ENCODE measurements around the gene CDIPT.

DNA sequence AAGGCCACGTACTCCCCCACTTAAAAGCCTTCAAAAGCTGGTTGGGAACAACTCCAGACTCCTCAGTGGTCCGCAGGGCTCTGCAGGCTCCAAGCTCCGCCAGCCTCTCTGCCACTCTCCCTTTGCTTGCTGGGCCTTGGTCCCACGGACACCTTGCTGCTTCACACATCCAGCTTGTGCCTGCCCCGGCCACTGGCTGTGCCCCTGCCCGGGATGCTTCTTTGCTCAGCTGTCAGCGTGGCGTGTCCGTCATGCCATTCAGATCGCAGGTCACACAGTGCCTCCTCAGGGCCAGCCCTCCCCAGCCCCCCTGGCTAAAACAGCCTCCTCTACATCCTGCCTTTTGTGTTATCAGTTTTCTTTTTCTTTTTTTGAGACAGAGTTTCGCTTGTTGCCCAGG, 49.1 kb upstream of the CDIPT start:
- TF ChIP-seq ZFY (CRISPR knock-in tag; IDR thresholded peaks at IDR 0.05) (no peak), RFXANK (CRISPR knock-in tag; IDR thresholded peaks at IDR 0.05) (no peak), PCBP2 (optimal IDR thresholded peaks at IDR 0.05; ENCODE audit: low read depth, low read length, poor library complexity, severe bottlenecking) (no peak), POLR2AphosphoS5 (IDR thresholded peaks at IDR 0.05; ENCODE audit: low read depth, low read length) (no peak), ZNF180 (CRISPR knock-in tag; IDR thresholded peaks at IDR 0.05; ENCODE audit: borderline replicate concordance, low read depth) (no peak), EZH2 (conservative IDR thresholded peaks at IDR 0.05; ENCODE audit: low read depth, low read length) (no peak), MYC (CRISPR knock-in tag; IDR thresholded peaks at IDR 0.05; ENCODE audit: borderline replicate concordance) (no peak), NFE2 (CRISPR knock-in tag; IDR thresholded peaks at IDR 0.05) (no peak), ZBTB33 (CRISPR knock-in tag; IDR thresholded peaks at IDR 0.05) (no peak), SMC3 (IDR thresholded peaks at IDR 0.05; ENCODE audit: low read length) (no peak), ZFP62 (CRISPR knock-in tag; IDR thresholded peaks at IDR 0.05) (no peak)
- TF ChIP-seq, protein P1, sequence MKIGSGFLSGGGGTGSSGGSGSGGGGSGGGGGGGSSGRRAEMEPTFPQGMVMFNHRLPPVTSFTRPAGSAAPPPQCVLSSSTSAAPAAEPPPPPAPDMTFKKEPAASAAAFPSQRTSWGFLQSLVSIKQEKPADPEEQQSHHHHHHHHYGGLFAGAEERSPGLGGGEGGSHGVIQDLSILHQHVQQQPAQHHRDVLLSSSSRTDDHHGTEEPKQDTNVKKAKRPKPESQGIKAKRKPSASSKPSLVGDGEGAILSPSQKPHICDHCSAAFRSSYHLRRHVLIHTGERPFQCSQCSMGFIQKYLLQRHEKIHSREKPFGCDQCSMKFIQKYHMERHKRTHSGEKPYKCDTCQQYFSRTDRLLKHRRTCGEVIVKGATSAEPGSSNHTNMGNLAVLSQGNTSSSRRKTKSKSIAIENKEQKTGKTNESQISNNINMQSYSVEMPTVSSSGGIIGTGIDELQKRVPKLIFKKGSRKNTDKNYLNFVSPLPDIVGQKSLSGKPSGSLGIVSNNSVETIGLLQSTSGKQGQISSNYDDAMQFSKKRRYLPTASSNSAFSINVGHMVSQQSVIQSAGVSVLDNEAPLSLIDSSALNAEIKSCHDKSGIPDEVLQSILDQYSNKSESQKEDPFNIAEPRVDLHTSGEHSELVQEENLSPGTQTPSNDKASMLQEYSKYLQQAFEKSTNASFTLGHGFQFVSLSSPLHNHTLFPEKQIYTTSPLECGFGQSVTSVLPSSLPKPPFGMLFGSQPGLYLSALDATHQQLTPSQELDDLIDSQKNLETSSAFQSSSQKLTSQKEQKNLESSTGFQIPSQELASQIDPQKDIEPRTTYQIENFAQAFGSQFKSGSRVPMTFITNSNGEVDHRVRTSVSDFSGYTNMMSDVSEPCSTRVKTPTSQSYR (CRISPR knock-in tag; IDR thresholded peaks at IDR 0.05; ENCODE audit: borderline replicate concordance): no peak
- TF ChIP-seq, protein P2, sequence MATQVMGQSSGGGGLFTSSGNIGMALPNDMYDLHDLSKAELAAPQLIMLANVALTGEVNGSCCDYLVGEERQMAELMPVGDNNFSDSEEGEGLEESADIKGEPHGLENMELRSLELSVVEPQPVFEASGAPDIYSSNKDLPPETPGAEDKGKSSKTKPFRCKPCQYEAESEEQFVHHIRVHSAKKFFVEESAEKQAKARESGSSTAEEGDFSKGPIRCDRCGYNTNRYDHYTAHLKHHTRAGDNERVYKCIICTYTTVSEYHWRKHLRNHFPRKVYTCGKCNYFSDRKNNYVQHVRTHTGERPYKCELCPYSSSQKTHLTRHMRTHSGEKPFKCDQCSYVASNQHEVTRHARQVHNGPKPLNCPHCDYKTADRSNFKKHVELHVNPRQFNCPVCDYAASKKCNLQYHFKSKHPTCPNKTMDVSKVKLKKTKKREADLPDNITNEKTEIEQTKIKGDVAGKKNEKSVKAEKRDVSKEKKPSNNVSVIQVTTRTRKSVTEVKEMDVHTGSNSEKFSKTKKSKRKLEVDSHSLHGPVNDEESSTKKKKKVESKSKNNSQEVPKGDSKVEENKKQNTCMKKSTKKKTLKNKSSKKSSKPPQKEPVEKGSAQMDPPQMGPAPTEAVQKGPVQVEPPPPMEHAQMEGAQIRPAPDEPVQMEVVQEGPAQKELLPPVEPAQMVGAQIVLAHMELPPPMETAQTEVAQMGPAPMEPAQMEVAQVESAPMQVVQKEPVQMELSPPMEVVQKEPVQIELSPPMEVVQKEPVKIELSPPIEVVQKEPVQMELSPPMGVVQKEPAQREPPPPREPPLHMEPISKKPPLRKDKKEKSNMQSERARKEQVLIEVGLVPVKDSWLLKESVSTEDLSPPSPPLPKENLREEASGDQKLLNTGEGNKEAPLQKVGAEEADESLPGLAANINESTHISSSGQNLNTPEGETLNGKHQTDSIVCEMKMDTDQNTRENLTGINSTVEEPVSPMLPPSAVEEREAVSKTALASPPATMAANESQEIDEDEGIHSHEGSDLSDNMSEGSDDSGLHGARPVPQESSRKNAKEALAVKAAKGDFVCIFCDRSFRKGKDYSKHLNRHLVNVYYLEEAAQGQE (IDR thresholded peaks at IDR 0.05; ENCODE audit: borderline replicate concordance in 1 of 2, low read depth in 1 of 2, low read length in 2 of 2): no peak
